GM12891 (cell line): ENCODE results near the gene FUBP3.

ENCODE experiments used
- DNase-seq: peaks from one replicate; pipeline ENCODE4 v3.0.0; 2011; ENCODE audit warnings: low spot score; ENCODE audit not compliant: insufficient read length
- FAIRE-seq: peaks from 2 replicates; lab custom pipeline; 2011; peaks lifted over from hg19 to GRCh38; lab: Jason Lieb, UNC
- PAX5 ChIP-seq: IDR thresholded peaks from 2 replicates; pipeline ENCODE4 v1.6.1; 2011; ENCODE audit warnings: low read length, moderate library complexity, mild to moderate bottlenecking; ENCODE audit not compliant: insufficient read depth, severe bottlenecking
- POLR2A ChIP-seq: IDR thresholded peaks from 2 replicates; pipeline ENCODE4 v1.6.1; 2011; ENCODE audit warnings: low read depth, low read length, control low read depth
- POLR2AphosphoS5 ChIP-seq: IDR thresholded peaks from 2 replicates; pipeline ENCODE4 v1.6.1; 2011; ENCODE audit warnings: low read depth, low read length, control low read depth
- POU2F2 ChIP-seq: IDR thresholded peaks from 2 replicates; pipeline ENCODE4 v1.6.1; 2011; ENCODE audit warnings: low read depth, mild to moderate bottlenecking, control low read depth, low read length, moderate library complexity
- SPI1 ChIP-seq: IDR thresholded peaks from 2 replicates; pipeline ENCODE4 v1.6.1; 2011; ENCODE audit warnings: low read depth, low read length, control low read depth
- TAF1 ChIP-seq: IDR thresholded peaks from 2 replicates; pipeline ENCODE4 v1.6.1; 2011; ENCODE audit warnings: low read depth, low read length, control low read depth

The FUBP3 gene

GRCh38 chr9:130541533-130541932 lies 37.8 kb upstream of the FUBP3 start:
- FAIRE-seq, result no peak
- no peak for DNase-seq
- TF ChIP-seq POU2F2 (no peak), TAF1 (no peak), SPI1 (no peak), PAX5 (no peak), POLR2A (no peak), POLR2AphosphoS5 (no peak)

- FAIRE-seq (no peak), DNase-seq (no peak)
- TF ChIP-seq PAX5, result no peak
- TF ChIP-seq POU2F2, result no peak
- no peak for TF ChIP-seq POLR2A
- no peak for TF ChIP-seq POLR2AphosphoS5
- no peak for TF ChIP-seq TAF1
- TF ChIP-seq SPI1, result no peak
These were observed 37.3 kb upstream of the FUBP3 start for GRCh38 chr9:130542038-130542437.

GRCh38 chr9:130542457-130543228 lies 36.7 kb upstream of the FUBP3 start:
- TF ChIP-seq POLR2A (no peak), TAF1 (no peak), SPI1 (no peak), POLR2AphosphoS5 (no peak), PAX5 (no peak), POU2F2 (no peak)
- DNase-seq (no peak), FAIRE-seq (no peak)

DNA sequence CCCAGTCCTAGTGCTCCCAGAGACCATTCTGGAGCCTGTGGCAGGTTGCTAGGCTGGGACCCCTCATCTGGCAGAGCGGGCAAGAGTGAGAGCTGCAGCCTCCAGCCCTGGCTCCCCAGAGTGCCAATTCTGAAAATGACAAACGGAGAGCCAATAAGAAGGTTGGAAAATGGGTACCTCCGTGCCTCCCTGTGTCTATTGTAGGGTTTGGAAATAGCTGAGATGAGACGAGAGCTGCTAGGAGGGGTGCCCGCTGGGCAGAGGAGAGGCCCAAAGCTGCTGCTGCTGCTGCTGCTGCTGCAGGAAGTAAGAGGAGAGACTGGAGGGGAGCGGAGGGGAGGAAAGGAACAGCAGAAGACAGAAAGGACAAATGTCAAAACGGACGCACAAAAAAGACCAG lies 36.0 kb upstream of the FUBP3 start:
- no peak for FAIRE-seq
- no peak for DNase-seq
- TF ChIP-seq PAX5 (no peak), SPI1 (no peak), TAF1 (no peak), POLR2A (no peak), POU2F2 (no peak), POLR2AphosphoS5 (no peak)

DNA sequence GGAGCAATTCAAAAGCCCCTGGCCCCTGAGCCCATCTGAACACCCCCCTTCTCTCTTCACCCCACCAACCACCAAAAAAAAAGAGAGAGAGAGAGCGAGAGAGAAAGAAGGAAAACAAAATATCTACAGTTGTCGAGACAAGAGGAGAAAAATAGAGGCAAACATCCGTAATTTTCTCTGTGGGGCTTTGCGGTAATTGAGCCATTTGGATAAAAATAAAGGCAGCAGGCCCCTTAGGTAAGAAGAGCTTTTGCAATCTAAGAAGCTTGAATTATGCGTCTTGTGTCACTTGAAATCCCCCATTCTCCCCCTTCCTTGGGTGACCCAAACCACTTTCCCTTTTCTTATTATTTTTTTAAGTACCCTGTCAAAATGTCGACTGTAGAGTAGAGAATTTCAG lies 35.5 kb upstream of the FUBP3 start:
- TF ChIP-seq PAX5, result no peak
- FAIRE-seq (no peak), DNase-seq (no peak)

- DNase-seq (no peak), FAIRE-seq (no peak)
- TF ChIP-seq PAX5, result no peak
- no peak for TF ChIP-seq SPI1
- TF ChIP-seq POLR2A, result no peak
- no peak for TF ChIP-seq TAF1
- TF ChIP-seq POLR2AphosphoS5, result no peak
- TF ChIP-seq POU2F2, result no peak
These were observed 35.0 kb upstream of the FUBP3 start for GRCh38 chr9:130544364-130544763.

GRCh38 chr9:130548103-130548502 lies 31.3 kb upstream of the FUBP3 start:
- no peak for DNase-seq
- TF ChIP-seq POLR2AphosphoS5 (no peak), POLR2A (no peak), PAX5 (no peak), SPI1 (no peak), POU2F2 (no peak), TAF1 (no peak)
- no peak for FAIRE-seq

GRCh38 chr9:130549093-130549735 lies 30.2 kb upstream of the FUBP3 start:
- FAIRE-seq (no peak), DNase-seq (no peak)
- TF ChIP-seq TAF1 (no peak), SPI1 (no peak), PAX5 (no peak), POLR2A (no peak), POU2F2 (no peak), POLR2AphosphoS5 (no peak)

- no peak for DNase-seq
- no peak for TF ChIP-seq POLR2AphosphoS5
- no peak for TF ChIP-seq POU2F2
- TF ChIP-seq TAF1, result no peak
- TF ChIP-seq SPI1, result no peak
- no peak for TF ChIP-seq PAX5
- TF ChIP-seq POLR2A, result no peak
- FAIRE-seq, result no peak
These were observed 24.8 kb upstream of the FUBP3 start for GRCh38 chr9:130554606-130555005.

DNA sequence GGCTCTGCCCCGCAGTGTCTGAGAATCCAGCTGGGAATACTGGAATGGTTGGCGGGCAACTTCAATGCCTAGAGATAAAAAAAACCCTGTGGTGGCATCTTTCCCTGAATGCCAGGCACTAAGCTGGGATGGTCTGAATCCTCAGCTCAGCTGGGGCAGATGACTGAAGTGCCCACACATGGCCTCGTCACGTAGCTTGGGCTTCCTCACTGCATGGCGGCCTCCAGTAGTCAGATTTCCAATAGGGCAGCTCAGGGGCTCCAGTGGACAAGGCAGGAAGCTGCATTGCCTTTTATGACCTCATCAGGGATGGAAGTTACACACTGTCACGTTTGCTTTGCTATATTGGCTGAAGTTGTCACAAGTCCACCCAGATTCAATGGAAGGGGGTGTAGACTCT lies 24.3 kb upstream of the FUBP3 start:
- TF ChIP-seq POU2F2, result no peak
- TF ChIP-seq TAF1, result no peak
- FAIRE-seq, result no peak

More for the DNA sequence above, 24.3 kb upstream of the FUBP3 start:
- DNase-seq, result no peak
